ENCODE measurements around the gene ACER1.

GRCh38 chr19:6358003-6358402, 24.6 kb upstream of the ACER1 start:
- TF ChIP-seq, protein P1, sequence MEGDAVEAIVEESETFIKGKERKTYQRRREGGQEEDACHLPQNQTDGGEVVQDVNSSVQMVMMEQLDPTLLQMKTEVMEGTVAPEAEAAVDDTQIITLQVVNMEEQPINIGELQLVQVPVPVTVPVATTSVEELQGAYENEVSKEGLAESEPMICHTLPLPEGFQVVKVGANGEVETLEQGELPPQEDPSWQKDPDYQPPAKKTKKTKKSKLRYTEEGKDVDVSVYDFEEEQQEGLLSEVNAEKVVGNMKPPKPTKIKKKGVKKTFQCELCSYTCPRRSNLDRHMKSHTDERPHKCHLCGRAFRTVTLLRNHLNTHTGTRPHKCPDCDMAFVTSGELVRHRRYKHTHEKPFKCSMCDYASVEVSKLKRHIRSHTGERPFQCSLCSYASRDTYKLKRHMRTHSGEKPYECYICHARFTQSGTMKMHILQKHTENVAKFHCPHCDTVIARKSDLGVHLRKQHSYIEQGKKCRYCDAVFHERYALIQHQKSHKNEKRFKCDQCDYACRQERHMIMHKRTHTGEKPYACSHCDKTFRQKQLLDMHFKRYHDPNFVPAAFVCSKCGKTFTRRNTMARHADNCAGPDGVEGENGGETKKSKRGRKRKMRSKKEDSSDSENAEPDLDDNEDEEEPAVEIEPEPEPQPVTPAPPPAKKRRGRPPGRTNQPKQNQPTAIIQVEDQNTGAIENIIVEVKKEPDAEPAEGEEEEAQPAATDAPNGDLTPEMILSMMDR (IDR thresholded peaks at IDR 0.05) = no peak
- TF ChIP-seq POLR2A (IDR thresholded peaks at IDR 0.05) = no peak

All from tibial nerve (tissue), 3 donors.